Measurements from ENCODE around the gene TIGD1.

The TIGD1 gene

GRCh38 chr2:232550354-232551249, at the start of gene TIGD1, which contains the start of gene EIF4E2:
TSS of gene TIGD1 (minus strand) at chr2:232550557. CDS start at chr2:232549882, 675 bp downstream.
TSS of gene EIF4E2 (plus strand) at chr2:232550689. CDS start at chr2:232550725, 36 bp downstream.
- DNase-seq (ENCODE audit: low read depth in 2 of 2), result peak; percentile 86 to 90

- DNase-seq (ENCODE audit: low read depth in 2 of 2), result no peak
Observed at GRCh38 chr2:232598293-232598692, 47.9 kb upstream of the TIGD1 start.

- no peak for DNase-seq (ENCODE audit: low read depth in 2 of 2)
Observed at GRCh38 chr2:232597362-232598079, 47.2 kb upstream of the TIGD1 start.

GRCh38 chr2:232593982-232594381, 43.6 kb upstream of the TIGD1 start:
- DNase-seq (ENCODE audit: low read depth in 2 of 2), result no peak

- DNase-seq (ENCODE audit: low read depth in 2 of 2), result no peak
Observed at GRCh38 chr2:232592772-232593395, 42.5 kb upstream of the TIGD1 start.

GRCh38 chr2:232588680-232589585, 38.6 kb upstream of the TIGD1 start:
- DNase-seq (ENCODE audit: low read depth in 2 of 2), result no peak

GRCh38 chr2:232588031-232588430, 37.7 kb upstream of the TIGD1 start:
- DNase-seq (ENCODE audit: low read depth in 2 of 2), result no peak

GRCh38 chr2:232587512-232587911, 37.2 kb upstream of the TIGD1 start:
- DNase-seq (ENCODE audit: low read depth in 2 of 2), result no peak

GRCh38 chr2:232586943-232587505, 36.7 kb upstream of the TIGD1 start:
- DNase-seq (ENCODE audit: low read depth in 2 of 2), result no peak

GRCh38 chr2:232584238-232584637, 33.9 kb upstream of the TIGD1 start:
- no peak for DNase-seq (ENCODE audit: low read depth in 2 of 2)

GRCh38 chr2:232581725-232582124, 31.4 kb upstream of the TIGD1 start:
- no peak for DNase-seq (ENCODE audit: low read depth in 2 of 2)

- DNase-seq (ENCODE audit: low read depth in 2 of 2), result no peak
Observed at GRCh38 chr2:232580648-232580981, 30.3 kb upstream of the TIGD1 start.

- no peak for DNase-seq (ENCODE audit: low read depth in 2 of 2)
Observed at GRCh38 chr2:232578626-232579025, 28.3 kb upstream of the TIGD1 start.

GRCh38 chr2:232577841-232578240, 27.5 kb upstream of the TIGD1 start:
- DNase-seq (ENCODE audit: low read depth in 2 of 2), result no peak

- no peak for DNase-seq (ENCODE audit: low read depth in 2 of 2)
Observed at GRCh38 chr2:232576995-232577394, 26.6 kb upstream of the TIGD1 start.

GRCh38 chr2:232575404-232575746, 25.0 kb upstream of the TIGD1 start:
- no peak for DNase-seq (ENCODE audit: low read depth in 2 of 2)

GRCh38 chr2:232574674-232575403, 24.5 kb upstream of the TIGD1 start:
- DNase-seq (ENCODE audit: low read depth in 2 of 2), result no peak

GRCh38 chr2:232573771-232574435, 23.5 kb upstream of the TIGD1 start:
- DNase-seq (ENCODE audit: low read depth in 2 of 2), result no peak

- no peak for DNase-seq (ENCODE audit: low read depth in 2 of 2)
Observed at GRCh38 chr2:232573042-232573441, 22.7 kb upstream of the TIGD1 start.

GRCh38 chr2:232571026-232571474, 20.7 kb upstream of the TIGD1 start:
- DNase-seq (ENCODE audit: low read depth in 2 of 2), result no peak
